VCaP (cell line): ENCODE results near the gene TMEM63A.
"Not testable (repeated sequence)": the region's sequence is repeated elsewhere in the genome, so short reads cannot be mapped to it uniquely, and the experiment has no call there.

ENCODE experiments used
- H3K27ac ChIP-seq: fragments of 450-650 bp; 2 replicates; pipeline ENCODE4 v1.5.1; 2017
- CTCF ChIP-seq: fragments of 450-650 bp; conservative IDR thresholded peaks from 2 replicates; pipeline ENCODE4 v1.5.1; 2017; ENCODE audit warnings: mild to moderate bottlenecking, moderate library complexity

The TMEM63A gene

GRCh38 chr1:225816643-225817538, 65.3 kb downstream of the TMEM63A start:
- peak overlapping the region; percentile 43; the same call in 1 of the 2 replicates for H3K27ac ChIP-seq
- TF ChIP-seq CTCF: no peak

- no peak overlapping the region for H3K27ac ChIP-seq
- TF ChIP-seq CTCF: no peak
Measured at GRCh38 chr1:225815526-225816178, 66.5 kb downstream of the TMEM63A start.

GRCh38 chr1:225815090-225815489, 67.1 kb downstream of the TMEM63A start:
- H3K27ac ChIP-seq: not testable (repeated sequence)

- no peak overlapping the region for H3K27ac ChIP-seq
- no peak for TF ChIP-seq CTCF
Measured at GRCh38 chr1:225814381-225814780, 67.8 kb downstream of the TMEM63A start.

- H3K27ac ChIP-seq: no peak overlapping the region
- no peak for TF ChIP-seq CTCF
Measured at GRCh38 chr1:225813214-225813964, 68.8 kb downstream of the TMEM63A start.

GRCh38 chr1:225812488-225813213, 69.5 kb downstream of the TMEM63A start:
- H3K27ac ChIP-seq: 0 out of 2 replicates have a peak overlapping the region, but pooled peaks have one; percentile 90
- no peak for TF ChIP-seq CTCF

GRCh38 chr1:225811622-225812487, 70.3 kb downstream of the TMEM63A start:
- peak overlapping the region; percentile 90 for H3K27ac ChIP-seq
- TF ChIP-seq CTCF: peak; percentile 37

GRCh38 chr1:225810579-225811538, 71.3 kb downstream of the TMEM63A start:
- peak overlapping the region; percentile 90 for H3K27ac ChIP-seq
